Hematopoietic multipotent progenitor cell treated with erythropoietin and hydrocortisone succinate and interleukin-3 and kit ligand, for 17 days (in vitro differentiated cells): Measurements from ENCODE around the gene PTPRR.
"Not testable (repeated sequence)": the region's sequence is repeated elsewhere in the genome, so short reads cannot be mapped to it uniquely, and the experiment has no call there.

Experiments used
- DNase-seq: peaks from one replicate; pipeline ENCODE4 v3.0.0-alpha.2; 2015; ENCODE audit warnings: low spot score

Gene PTPRR

DNA sequence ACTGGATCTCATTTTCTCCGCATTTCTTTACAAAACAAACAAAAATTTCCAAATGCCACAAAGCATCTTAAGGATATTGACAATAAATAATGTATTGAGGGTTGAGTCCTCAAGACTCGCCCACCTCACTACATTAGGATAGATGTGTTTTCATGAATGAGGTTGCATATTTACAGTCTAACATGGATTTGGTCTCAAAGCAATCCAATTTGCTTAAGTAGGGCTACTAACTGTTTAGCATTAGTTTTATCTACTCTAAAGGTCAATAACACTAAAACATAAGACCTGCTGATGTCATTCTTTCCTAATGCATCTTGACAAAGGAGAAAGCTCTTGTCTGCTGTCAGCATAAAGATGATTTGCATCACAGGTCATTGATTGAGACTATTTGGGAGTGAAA, 82.4 kb downstream of the PTPRR start:
- no peak for DNase-seq

GRCh38 chr12:70837026-70837425, 83.5 kb downstream of the PTPRR start:
- no peak for DNase-seq

DNA sequence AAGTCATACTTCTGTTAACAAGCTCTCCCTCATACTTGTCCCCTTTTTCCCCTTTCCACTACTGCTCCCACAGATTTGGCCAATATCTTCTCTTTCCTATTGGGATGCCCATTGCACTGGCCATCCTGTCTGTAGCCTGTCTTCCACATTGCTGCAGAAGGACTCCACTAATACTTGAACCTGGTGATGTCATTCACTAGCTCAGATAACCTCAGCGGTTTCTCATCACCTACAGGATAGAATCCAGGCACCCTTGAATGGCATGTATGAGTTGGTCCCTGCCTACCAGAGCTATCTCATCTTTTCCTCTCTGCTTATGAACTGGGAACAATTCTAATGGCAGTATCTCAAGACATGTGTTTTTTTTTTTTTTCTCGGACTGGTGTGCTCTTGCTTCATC, 84.6 kb downstream of the PTPRR start:
- DNase-seq, result no peak

GRCh38 chr12:70831543-70831942, 89.0 kb downstream of the PTPRR start:
- DNase-seq, result no peak

DNA sequence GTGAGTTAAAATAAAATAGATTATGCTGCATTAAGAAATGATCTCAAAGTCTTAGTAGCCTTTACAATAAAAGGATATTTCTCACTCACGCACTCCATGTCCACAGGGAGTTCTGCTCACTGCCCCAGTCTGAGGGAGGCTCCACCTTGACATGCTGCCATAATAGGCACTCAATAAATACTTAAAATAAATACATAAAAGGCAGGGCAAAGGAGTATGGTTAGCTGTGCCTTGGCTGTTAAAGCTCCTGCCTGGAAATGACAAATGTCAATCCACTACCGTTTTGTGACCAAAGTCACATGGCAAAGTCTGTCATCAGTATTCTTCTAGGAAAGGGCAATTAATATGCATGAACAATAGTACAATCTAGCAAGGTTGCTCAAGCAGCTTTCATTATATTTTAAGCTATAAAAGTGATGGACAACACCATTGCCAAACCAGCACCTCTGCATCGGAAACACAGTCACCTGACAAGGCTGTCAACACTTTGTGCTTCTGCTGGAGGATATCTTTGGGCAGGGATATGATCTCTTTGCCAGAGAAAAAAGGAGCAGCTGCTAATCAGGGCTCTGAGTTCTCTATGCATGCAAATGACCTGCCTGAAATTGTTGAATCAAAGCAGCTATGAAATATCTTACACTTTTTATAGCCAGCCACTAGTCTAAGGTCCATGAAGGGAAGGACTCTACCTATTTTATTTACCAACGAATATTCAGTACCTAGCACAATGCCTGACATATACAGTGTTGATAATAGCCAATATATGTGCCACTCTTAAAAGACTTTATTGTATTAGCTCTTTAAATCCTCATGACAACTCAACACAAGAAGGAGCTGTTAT, 90.1 kb downstream of the PTPRR start:
- DNase-seq, result no peak

- no peak for DNase-seq
Measured at GRCh38 chr12:70829070-70829469, 91.5 kb downstream of the PTPRR start.

- DNase-seq, result no peak
Measured at GRCh38 chr12:70828351-70828750, 92.2 kb downstream of the PTPRR start.

- DNase-seq, result no peak
Measured at GRCh38 chr12:70826156-70826555, 94.4 kb downstream of the PTPRR start.

- DNase-seq, result no peak
Measured at GRCh38 chr12:70824511-70824910, 96.0 kb downstream of the PTPRR start.

- no peak for DNase-seq
Measured at GRCh38 chr12:70823182-70823976, 97.2 kb downstream of the PTPRR start.

- DNase-seq, result no peak
Measured at GRCh38 chr12:70822412-70822811, 98.1 kb downstream of the PTPRR start.

DNA sequence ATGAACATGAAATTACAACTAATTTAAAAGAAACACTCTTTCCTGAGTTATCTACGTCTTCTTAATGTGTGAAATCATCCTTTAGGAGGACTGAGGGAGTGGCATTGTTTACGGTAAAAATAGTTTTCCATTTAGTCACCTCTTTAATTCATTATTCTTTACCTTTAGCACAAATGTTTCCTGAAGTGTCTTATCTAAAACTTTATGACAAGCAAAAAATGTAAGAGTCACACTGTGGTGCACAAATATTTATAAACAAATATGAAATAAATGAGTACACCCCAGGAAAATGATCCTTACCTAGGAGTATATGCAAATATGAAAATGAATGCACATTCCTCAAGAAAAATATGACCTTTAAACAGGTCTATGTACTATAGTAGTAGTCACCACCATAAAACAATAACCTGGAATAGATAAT, 104.6 kb downstream of the PTPRR start:
- DNase-seq, result no peak

DNA sequence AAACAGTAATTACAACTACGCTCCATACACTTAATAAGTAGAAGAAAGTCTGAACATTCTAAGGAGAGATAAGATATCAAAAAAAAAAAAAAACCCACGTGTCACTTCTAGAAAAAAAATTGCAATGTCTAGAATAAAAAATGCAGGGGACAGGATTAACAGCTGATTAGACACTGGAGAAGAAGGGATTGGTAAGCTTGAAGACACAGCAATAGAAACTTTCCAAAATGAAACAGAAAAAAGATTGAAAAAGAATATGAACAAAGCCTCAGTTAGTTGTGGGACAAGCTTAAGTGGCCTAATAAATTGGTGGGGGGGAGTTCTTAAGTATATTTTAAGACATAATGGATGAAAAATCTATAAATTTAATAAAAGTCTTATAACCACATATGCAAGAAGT, 105.5 kb downstream of the PTPRR start:
- DNase-seq, result no peak

DNA sequence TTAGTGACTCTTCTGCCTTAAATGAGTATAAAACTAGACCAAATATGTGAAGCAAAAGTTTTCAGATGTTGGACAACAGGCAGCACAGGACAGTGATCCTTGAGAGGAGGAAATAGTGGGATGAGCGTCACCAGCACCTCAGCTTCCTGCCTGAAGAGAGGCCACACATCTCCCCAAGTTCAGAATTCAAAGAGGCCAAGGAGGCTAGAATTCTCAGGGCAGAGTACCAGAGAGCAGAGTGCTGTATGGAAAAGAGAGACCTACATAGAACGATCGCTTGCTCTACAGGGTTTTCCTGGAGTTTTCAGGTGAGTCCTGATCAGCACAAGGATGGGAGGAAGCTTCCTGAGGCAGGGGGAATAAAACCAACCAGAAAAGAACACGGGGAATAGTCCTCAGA, 107.0 kb downstream of the PTPRR start:
- no peak for DNase-seq

DNA sequence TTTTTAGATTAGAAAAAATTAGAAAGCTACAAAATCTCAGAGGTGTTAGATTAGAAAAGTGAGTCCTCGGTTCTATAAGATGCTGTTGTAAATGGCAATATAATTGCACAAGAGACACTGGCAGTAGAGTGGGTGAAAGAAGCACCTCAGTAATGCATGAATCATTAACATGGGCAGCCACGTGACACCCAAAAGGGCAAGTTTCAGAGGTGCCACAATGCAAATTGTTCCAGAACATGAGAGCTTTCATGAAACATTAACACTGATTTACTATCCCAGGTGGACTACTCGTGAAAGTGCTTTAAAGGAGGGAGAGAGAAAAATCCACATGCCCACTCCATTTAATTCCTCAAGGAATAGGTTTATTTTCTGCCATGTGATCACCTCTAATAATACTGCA, 108.4 kb downstream of the PTPRR start:
- DNase-seq, result no peak

GRCh38 chr12:70809887-70810286, 110.7 kb downstream of the PTPRR start:
- no peak for DNase-seq

GRCh38 chr12:70807993-70808392, 112.5 kb downstream of the PTPRR start:
- not testable (repeated sequence) for DNase-seq

DNA sequence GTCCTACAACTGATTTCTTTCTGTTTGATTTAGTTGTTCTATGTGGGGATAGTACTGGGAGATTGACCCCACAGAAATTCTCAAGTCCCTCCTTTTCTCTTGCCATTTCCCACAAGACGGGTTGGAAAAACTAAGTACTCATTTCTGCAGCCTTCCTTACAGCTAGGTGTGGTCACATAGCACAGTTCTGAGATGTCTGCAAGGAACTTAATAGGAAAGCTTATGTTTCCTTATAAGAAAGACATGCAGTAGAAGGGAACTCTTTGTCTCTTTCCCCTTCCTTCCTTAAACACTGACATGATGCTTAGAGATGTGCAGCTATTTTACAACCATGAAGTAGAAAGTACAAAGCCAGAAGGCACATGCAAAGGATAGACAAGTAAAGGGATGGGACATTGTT, 113.7 kb downstream of the PTPRR start:
- no peak for DNase-seq

- DNase-seq, result no peak
Measured at GRCh38 chr12:70806043-70806442, 114.5 kb downstream of the PTPRR start.

DNA sequence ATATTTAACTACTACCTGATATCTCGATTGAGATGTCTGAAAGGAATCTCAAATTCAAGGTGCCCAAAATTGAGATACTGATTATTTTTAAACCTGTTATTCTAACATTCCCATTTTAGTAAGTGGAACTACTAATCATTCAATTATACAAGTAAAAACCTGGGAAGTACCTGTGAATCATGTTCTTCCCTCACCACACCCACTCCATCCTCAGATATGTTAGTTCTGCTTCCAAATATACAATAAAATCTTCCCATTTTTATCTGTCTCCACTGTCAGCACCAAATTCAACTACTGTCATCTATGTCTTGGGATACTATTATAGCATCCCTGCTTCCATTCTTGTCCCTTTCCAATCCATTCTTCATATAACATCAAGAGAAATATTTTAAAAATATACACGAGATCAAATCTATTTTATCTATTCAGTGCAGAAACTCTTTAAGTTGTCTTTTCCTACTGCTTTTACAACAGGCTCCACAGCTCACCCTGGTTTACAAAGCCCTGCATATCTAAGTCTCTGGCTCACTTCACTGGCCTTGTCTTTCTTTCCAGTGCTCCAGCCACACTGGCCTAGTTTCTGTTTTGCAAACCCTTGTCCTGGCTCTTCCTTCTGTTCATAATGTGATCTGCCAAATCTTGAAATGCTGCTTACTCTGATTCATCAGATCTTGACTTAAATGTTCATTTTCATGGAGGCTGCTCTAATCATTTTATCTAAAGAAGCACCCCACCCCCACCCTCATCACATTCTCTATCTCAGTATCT, 122.3 kb downstream of the PTPRR start:
- no peak for DNase-seq

DNA sequence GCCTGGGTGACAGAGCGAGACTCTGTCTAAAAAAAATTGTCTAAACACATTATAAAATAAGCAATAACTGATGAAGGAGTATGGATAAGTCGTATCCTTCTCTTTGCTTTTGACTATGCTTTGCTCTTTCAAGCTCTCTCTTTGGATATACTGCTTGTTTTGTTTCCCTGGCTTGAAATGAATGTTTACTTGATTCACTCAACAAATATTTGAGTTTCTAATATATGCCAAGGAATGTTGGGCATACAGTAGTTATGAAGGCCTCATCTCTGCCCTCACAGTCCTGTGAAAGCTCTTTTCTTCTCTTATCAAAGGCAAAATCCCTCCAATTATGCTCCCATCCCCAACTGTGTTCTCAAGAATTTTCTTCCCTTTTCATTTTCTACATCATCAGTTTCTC, 123.5 kb downstream of the PTPRR start:
- DNase-seq, result no peak

- DNase-seq, result no peak
Measured at GRCh38 chr12:70795608-70796007, 124.9 kb downstream of the PTPRR start.

GRCh38 chr12:70794131-70794530, 126.4 kb downstream of the PTPRR start:
- no peak for DNase-seq
